ENCODE measurements around the gene HSF2. TPM values are rescaled to one million over a fixed set of nuclear protein-coding genes. Genes with fewer than 3 reads are reported as not detected.

Gene HSF2
- total and polyA plus RNA-seq, 2 experiments from 2014 or later = 10.0 to 18.1 TPM

DNA sequence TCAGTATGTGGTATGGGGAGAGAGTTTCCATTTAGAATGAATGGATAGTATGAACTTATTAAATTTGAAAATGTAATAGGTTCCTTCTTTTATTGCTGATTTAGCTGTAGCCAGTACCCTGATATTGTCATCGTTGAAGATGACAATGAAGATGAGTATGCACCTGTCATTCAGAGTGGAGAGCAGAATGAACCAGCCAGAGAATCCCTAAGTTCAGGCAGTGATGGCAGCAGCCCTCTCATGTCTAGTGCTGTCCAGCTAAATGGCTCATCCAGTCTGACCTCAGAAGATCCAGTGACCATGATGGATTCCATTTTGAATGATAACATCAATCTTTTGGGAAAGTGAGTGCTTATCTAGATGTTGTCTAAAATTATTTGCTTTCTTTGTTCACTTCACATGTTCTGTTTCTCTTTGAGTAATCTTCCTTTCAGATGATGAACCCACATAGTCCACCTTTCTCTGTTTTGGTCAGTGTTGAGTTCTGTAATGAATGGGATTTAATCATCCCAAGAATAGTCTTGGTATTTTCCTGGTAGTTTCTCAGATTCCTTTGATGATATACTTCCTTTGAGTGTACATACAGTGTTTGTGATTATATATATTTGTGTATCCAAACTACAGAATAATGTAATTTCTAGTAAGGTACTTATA, 23.3 kb downstream of the HSF2 start:
- Histone ChIP-seq H3K27me3 (ENCODE audit: insufficient read depth) (no peaks in the 10 kb centered on the region), H3K4me2 (no peak overlapping the region), H4K20me1 (replicated peaks; ENCODE audit: insufficient read depth) (no peaks in the 10 kb centered on the region), H2AFZ (no peak overlapping the region), H3K36me3 (ENCODE audit: insufficient read depth) (peaks cover 5% of the 10 kb centered on the region; the same call in 1 of the 2 replicates), H3K27ac (ENCODE audit: low read depth) (no peak overlapping the region), H3K9me2 (ENCODE audit: insufficient read depth) (no peaks in the 10 kb centered on the region), H3F3A (replicated peaks; ENCODE audit: low read depth) (no peaks in the 10 kb centered on the region), H3K4me1 (ENCODE audit: insufficient read depth) (no peaks in the 10 kb centered on the region), H3K4me3 (no peak overlapping the region), H3K79me2 (replicated peaks; ENCODE audit: insufficient read depth) (no peaks in the 10 kb centered on the region)
- H3K4me1 Mint-ChIP-seq = peaks cover 6% of the 10 kb centered on the region; the same call in 2 of the 3 replicates
- peaks cover 14% of the 10 kb centered on the region; the same call in 2 of the 3 replicates for H3K36me3 Mint-ChIP-seq (ENCODE audit: low read depth)
- no peaks in the 10 kb centered on the region for H3K9me3 Mint-ChIP-seq
- H3K4me3 Mint-ChIP-seq = no peak overlapping the region
- H3K27me3 Mint-ChIP-seq (ENCODE audit: insufficient read depth, low read depth, poor library complexity) = no peaks in the 10 kb centered on the region
- ATAC-seq = no peak
- no peak overlapping the region for H3K27ac Mint-ChIP-seq
- TF ChIP-seq, protein P1, sequence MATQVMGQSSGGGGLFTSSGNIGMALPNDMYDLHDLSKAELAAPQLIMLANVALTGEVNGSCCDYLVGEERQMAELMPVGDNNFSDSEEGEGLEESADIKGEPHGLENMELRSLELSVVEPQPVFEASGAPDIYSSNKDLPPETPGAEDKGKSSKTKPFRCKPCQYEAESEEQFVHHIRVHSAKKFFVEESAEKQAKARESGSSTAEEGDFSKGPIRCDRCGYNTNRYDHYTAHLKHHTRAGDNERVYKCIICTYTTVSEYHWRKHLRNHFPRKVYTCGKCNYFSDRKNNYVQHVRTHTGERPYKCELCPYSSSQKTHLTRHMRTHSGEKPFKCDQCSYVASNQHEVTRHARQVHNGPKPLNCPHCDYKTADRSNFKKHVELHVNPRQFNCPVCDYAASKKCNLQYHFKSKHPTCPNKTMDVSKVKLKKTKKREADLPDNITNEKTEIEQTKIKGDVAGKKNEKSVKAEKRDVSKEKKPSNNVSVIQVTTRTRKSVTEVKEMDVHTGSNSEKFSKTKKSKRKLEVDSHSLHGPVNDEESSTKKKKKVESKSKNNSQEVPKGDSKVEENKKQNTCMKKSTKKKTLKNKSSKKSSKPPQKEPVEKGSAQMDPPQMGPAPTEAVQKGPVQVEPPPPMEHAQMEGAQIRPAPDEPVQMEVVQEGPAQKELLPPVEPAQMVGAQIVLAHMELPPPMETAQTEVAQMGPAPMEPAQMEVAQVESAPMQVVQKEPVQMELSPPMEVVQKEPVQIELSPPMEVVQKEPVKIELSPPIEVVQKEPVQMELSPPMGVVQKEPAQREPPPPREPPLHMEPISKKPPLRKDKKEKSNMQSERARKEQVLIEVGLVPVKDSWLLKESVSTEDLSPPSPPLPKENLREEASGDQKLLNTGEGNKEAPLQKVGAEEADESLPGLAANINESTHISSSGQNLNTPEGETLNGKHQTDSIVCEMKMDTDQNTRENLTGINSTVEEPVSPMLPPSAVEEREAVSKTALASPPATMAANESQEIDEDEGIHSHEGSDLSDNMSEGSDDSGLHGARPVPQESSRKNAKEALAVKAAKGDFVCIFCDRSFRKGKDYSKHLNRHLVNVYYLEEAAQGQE (IDR thresholded peaks at IDR 0.05; ENCODE audit: unreplicated experiment) = no peak
- TF ChIP-seq EZH2 (IDR thresholded peaks at IDR 0.05; ENCODE audit: low read depth, unreplicated experiment) = no peak
- TF ChIP-seq CREB1 (CRISPR knock-in tag; IDR thresholded peaks at IDR 0.05; ENCODE audit: low read depth) = no peak
- TF ChIP-seq, protein P2, sequence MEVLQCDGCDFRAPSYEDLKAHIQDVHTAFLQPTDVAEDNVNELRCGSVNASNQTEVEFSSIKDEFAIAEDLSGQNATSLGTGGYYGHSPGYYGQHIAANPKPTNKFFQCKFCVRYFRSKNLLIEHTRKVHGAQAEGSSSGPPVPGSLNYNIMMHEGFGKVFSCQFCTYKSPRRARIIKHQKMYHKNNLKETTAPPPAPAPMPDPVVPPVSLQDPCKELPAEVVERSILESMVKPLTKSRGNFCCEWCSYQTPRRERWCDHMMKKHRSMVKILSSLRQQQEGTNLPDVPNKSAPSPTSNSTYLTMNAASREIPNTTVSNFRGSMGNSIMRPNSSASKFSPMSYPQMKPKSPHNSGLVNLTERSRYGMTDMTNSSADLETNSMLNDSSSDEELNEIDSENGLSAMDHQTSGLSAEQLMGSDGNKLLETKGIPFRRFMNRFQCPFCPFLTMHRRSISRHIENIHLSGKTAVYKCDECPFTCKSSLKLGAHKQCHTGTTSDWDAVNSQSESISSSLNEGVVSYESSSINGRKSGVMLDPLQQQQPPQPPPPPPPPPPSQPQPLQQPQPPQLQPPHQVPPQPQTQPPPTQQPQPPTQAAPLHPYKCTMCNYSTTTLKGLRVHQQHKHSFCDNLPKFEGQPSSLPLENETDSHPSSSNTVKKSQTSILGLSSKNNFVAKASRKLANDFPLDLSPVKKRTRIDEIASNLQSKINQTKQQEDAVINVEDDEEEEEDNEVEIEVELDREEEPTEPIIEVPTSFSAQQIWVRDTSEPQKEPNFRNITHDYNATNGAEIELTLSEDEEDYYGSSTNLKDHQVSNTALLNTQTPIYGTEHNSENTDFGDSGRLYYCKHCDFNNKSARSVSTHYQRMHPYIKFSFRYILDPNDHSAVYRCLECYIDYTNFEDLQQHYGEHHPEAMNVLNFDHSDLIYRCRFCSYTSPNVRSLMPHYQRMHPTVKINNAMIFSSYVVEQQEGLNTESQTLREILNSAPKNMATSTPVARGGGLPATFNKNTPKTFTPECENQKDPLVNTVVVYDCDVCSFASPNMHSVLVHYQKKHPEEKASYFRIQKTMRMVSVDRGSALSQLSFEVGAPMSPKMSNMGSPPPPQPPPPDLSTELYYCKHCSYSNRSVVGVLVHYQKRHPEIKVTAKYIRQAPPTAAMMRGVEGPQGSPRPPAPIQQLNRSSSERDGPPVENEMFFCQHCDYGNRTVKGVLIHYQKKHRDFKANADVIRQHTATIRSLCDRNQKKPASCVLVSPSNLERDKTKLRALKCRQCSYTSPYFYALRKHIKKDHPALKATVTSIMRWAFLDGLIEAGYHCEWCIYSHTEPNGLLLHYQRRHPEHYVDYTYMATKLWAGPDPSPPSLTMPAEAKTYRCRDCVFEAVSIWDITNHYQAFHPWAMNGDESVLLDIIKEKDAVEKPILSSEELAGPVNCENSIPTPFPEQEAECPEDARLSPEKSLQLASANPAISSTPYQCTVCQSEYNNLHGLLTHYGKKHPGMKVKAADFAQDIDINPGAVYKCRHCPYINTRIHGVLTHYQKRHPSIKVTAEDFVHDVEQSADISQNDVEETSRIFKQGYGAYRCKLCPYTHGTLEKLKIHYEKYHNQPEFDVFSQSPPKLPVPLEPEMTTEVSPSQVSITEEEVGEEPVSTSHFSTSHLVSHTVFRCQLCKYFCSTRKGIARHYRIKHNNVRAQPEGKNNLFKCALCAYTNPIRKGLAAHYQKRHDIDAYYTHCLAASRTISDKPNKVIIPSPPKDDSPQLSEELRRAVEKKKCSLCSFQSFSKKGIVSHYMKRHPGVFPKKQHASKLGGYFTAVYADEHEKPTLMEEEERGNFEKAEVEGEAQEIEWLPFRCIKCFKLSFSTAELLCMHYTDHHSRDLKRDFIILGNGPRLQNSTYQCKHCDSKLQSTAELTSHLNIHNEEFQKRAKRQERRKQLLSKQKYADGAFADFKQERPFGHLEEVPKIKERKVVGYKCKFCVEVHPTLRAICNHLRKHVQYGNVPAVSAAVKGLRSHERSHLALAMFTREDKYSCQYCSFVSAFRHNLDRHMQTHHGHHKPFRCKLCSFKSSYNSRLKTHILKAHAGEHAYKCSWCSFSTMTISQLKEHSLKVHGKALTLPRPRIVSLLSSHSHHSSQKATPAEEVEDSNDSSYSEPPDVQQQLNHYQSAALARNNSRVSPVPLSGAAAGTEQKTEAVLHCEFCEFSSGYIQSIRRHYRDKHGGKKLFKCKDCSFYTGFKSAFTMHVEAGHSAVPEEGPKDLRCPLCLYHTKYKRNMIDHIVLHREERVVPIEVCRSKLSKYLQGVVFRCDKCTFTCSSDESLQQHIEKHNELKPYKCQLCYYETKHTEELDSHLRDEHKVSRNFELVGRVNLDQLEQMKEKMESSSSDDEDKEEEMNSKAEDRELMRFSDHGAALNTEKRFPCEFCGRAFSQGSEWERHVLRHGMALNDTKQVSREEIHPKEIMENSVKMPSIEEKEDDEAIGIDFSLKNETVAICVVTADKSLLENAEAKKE (CRISPR knock-in tag; IDR thresholded peaks at IDR 0.05) = no peak
- TF ChIP-seq ZNF114 (CRISPR knock-in tag; IDR thresholded peaks at IDR 0.05) = no peak
- TF ChIP-seq POLR2AphosphoS5 (IDR thresholded peaks at IDR 0.05; ENCODE audit: low read depth) = no peak
- no peak for DNase-seq (ENCODE audit: low spot score)
